Renal pelvis (tissue), 12 donors: ENCODE measurements around the gene MEGF10. TPM values are rescaled to one million over a fixed set of nuclear protein-coding genes. Genes with fewer than 3 reads are reported as not detected.
"Not testable (repeated sequence)": the region's sequence is repeated elsewhere in the genome, so short reads cannot be mapped to it uniquely, and the experiment has no call there.

Source experiments
- DNase-seq: peaks from one replicate; pipeline ENCODE4 v3.0.0-alpha.2; 2013
- long read RNA-seq, 16 experiments: transcript quantifications; one replicate each; lab custom pipeline, GENCODE V29; 2026
- polyA plus RNA-seq, 3 donors: library from polyadenylated mRNA; unstranded; fragments of 120-200 nt; gene quantifications; one replicate each; pipeline ENCODE4 v1.2.1, GENCODE V29; 2013; ENCODE audit not compliant: insufficient read length in 3 of 3

Gene MEGF10
- polyA plus RNA-seq = under 1 TPM; 0.70 to 0.99 (median 0.83) TPM
- long read RNA-seq, donor 1 = 0 reads
- long read RNA-seq, donor 2 = 0 reads
- long read RNA-seq, donor 3 = 0 reads
- long read RNA-seq, donor 4 = 0 reads
- long read RNA-seq, donor 5 = 0 reads
- long read RNA-seq, donor 6 = 0 reads
- long read RNA-seq, donor 7 = 0 reads
- long read RNA-seq, donor 8 = 0 reads
- long read RNA-seq, donor 9 = 0 reads
- long read RNA-seq, donor 10 = 0 reads
- long read RNA-seq, donor 11 = 0 reads
- long read RNA-seq, donor 12 = 0 reads
- long read RNA-seq, donor 13 = 0 reads
- long read RNA-seq, donor 14 = 0 reads
- long read RNA-seq, donor 15 = 0 reads
- long read RNA-seq, donor 16 = 0 reads

- DNase-seq = peak; percentile 48
These were observed at the start of gene MEGF10 for GRCh38 chr5:127290019-127290945. Gene MEGF10, plus strand, starts transcription at chr5:127290796. Its CDS starts 40,513 bp downstream, at chr5:127331309.

- no peak for DNase-seq
These were observed 47.6 kb upstream of the MEGF10 start for GRCh38 chr5:127243011-127243410.

GRCh38 chr5:127254729-127255284, 35.8 kb upstream of the MEGF10 start:
- DNase-seq = no peak

- DNase-seq = no peak
These were observed 33.6 kb upstream of the MEGF10 start for GRCh38 chr5:127256886-127257597.

- no peak for DNase-seq
These were observed 29.9 kb upstream of the MEGF10 start for GRCh38 chr5:127260686-127261085.

GRCh38 chr5:127265473-127265872, 25.1 kb upstream of the MEGF10 start:
- not testable (repeated sequence) for DNase-seq

GRCh38 chr5:127268342-127268741, 22.3 kb upstream of the MEGF10 start:
- not testable (repeated sequence) for DNase-seq

- not testable (repeated sequence) for DNase-seq
These were observed 19.9 kb upstream of the MEGF10 start for GRCh38 chr5:127270713-127271112.

- no peak for DNase-seq
These were observed 14.9 kb upstream of the MEGF10 start for GRCh38 chr5:127275641-127276193.

- no peak for DNase-seq
These were observed 9.9 kb upstream of the MEGF10 start for GRCh38 chr5:127280491-127281220.

GRCh38 chr5:127281609-127282008, 9.0 kb upstream of the MEGF10 start:
- DNase-seq = no peak

- no peak for DNase-seq
These were observed 1.9 kb upstream of the MEGF10 start for GRCh38 chr5:127288676-127289075.

GRCh38 chr5:127290946-127291693, 524 bp downstream of the MEGF10 start:
- DNase-seq = peak; percentile 0

GRCh38 chr5:127292030-127292735, 1.6 kb downstream of the MEGF10 start:
- no peak for DNase-seq

GRCh38 chr5:127293373-127293772, 2.8 kb downstream of the MEGF10 start:
- DNase-seq = no peak

- DNase-seq = no peak
These were observed 4.2 kb downstream of the MEGF10 start for GRCh38 chr5:127294829-127295228.

- no peak for DNase-seq
These were observed 4.9 kb downstream of the MEGF10 start for GRCh38 chr5:127295454-127295853.

GRCh38 chr5:127296321-127296720, 5.7 kb downstream of the MEGF10 start:
- DNase-seq = no peak

- not testable (repeated sequence) for DNase-seq
These were observed 6.3 kb downstream of the MEGF10 start for GRCh38 chr5:127296894-127297293.
